Caco-2 (cell line): ENCODE data around the gene TFDP2. TPM values are rescaled to one million over a fixed set of nuclear protein-coding genes. Genes with fewer than 3 reads are reported as not detected.

ENCODE experiments used
- BruUV-seq: library from RNA; stranded (reverse); fragments of 400-500 nt; replicated peaks from 2 replicates; lab custom pipeline; 2021; lab: Mats Ljungman, UMichigan
- CTCF ChIA-PET: fragments of 300-600 bp; sonication (Branson Sonifier 250); formaldehyde crosslinking; loops from one replicate; lab custom pipeline; 2022; ENCODE audit warnings: antibody characterized with exemption; lab: Charles Lee
- POLR2A ChIA-PET: fragments of 300-600 bp; sonication (Branson Sonifier 250); formaldehyde crosslinking; loops from one replicate; lab custom pipeline; 2022; ENCODE audit warnings: antibody characterized with exemption; lab: Charles Lee
- DNase-seq, 2 experiments: peaks; one replicate each; pipeline versions ENCODE4 v3.0.0 to v3.0.0-alpha.2; 2020 to 2022
- H3K27me3 ChIP-seq: replicated peaks from 2 replicates; pipeline ENCODE4 v1.6.0; 2011; ENCODE audit warnings: low read length; ENCODE audit not compliant: control insufficient read depth, insufficient read depth
- H3K36me3 ChIP-seq: 2 replicates; pipeline ENCODE4 v1.5.1; 2011; ENCODE audit warnings: low read length; ENCODE audit not compliant: control insufficient read depth, insufficient read depth
- H3K4me1 ChIP-seq: fragments of 250-450 bp; sonication (Bioruptor Pico); 2 replicates; pipeline ENCODE4 v1.5.1; 2020; ENCODE audit warnings: mild to moderate bottlenecking
- H3K4me3 ChIP-seq: 2 replicates; pipeline ENCODE4 v1.5.1; 2011; ENCODE audit warnings: low read depth, mild to moderate bottlenecking, control low read depth, low read length
- H3K9me3 ChIP-seq: fragments of 250-450 bp; sonication (Bioruptor Pico); 2 replicates; pipeline ENCODE4 v1.5.1; 2020; ENCODE audit warnings: mild to moderate bottlenecking, moderate library complexity
- H3K27ac Mint-ChIP-seq: one replicate; pipeline ENCODE4 v1.8.0; 2022; ENCODE audit warnings: mixed read lengths; ENCODE audit not compliant: unreplicated experiment
- H3K27me3 Mint-ChIP-seq: one replicate; pipeline ENCODE4 v1.8.0; 2022; ENCODE audit warnings: mixed read lengths; ENCODE audit not compliant: insufficient read depth, unreplicated experiment
- H3K36me3 Mint-ChIP-seq: one replicate; pipeline ENCODE4 v1.8.0; 2022; ENCODE audit warnings: mild to moderate bottlenecking, mixed read lengths; ENCODE audit not compliant: insufficient read depth, unreplicated experiment
- H3K4me1 Mint-ChIP-seq: one replicate; pipeline ENCODE4 v1.8.0; 2022; ENCODE audit warnings: low read depth, mixed read lengths; ENCODE audit not compliant: unreplicated experiment
- H3K4me3 Mint-ChIP-seq: one replicate; pipeline ENCODE4 v1.8.0; 2022; ENCODE audit warnings: mild to moderate bottlenecking, moderate library complexity, mixed read lengths; ENCODE audit not compliant: unreplicated experiment
- H3K9me3 Mint-ChIP-seq: one replicate; pipeline ENCODE4 v1.8.0; 2022; ENCODE audit warnings: mixed read lengths; ENCODE audit not compliant: unreplicated experiment
- intact Hi-C: fragments of 100-400 bp; cut with micrococcal nuclease; formaldehyde crosslinking; loops from one replicate; pipeline ENCODE4 v1.10.0; 2022; ENCODE audit not compliant: unreplicated experiment
- total RNA-seq: library from RNA; stranded (reverse); gene quantifications from 2 replicates; pipeline ENCODE4 v1.2.3, GENCODE V29; 2022
- TF ChIP-seq, protein P1 (sequence below), 2 experiments: fragments of 200-600 bp in 1 of 2; IDR thresholded peaks; 1 replicate in 1 of 2; 2 replicates in 1 of 2; pipeline versions ENCODE4 v1.5.1 to v1.8.0; 2011 to 2022; ENCODE audit warnings: antibody characterized with exemption in 1 of 2, control low read depth in 1 of 2, inconsistent platforms in 1 of 2, low read depth in 1 of 2, low read length in 1 of 2, mild to moderate bottlenecking in 1 of 2, moderate library complexity in 1 of 2; ENCODE audit not compliant: insufficient read depth in 1 of 2, severe bottlenecking in 1 of 2, unreplicated experiment in 1 of 2

The TFDP2 gene
- total RNA-seq, 1 experiment from 2014 or later: 38.6 TPM

DNA sequence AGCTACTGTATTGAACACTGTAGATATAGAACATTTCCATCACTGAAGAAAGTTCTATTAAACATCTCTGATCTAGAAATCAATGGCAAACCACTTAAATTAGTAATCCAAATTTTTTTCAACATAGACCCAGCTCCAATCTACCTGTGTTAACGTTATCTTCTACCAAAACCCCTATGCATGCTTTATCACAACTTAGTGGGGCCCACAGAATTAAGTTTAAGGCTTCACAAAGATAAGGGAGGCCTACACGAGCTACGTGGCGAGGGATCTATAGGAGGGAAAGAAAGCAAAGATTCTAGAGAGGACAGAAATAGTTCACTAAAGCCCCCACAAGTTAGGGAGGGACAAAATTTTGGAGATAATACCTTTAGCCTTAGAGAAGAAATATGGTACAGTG, 116.1 kb downstream of the TFDP2 start:
- no peaks in the 10 kb centered on the region for H3K27me3 ChIP-seq
- Mint-ChIP-seq H3K4me3 (no peak overlapping the region), H3K27ac (no peak overlapping the region), H3K9me3 (no peaks in the 10 kb centered on the region), H3K36me3 (no peaks in the 10 kb centered on the region), H3K27me3 (no peaks in the 10 kb centered on the region), H3K4me1 (peaks cover 16% of the 10 kb centered on the region)
- no peaks in the 10 kb centered on the region for H3K9me3 ChIP-seq
- intact Hi-C loops: no loop called here
- H3K4me3 ChIP-seq: no peak overlapping the region
- ChIA-PET POLR2A (no interaction called here), CTCF (no interaction called here)
- TF ChIP-seq, protein P1, sequence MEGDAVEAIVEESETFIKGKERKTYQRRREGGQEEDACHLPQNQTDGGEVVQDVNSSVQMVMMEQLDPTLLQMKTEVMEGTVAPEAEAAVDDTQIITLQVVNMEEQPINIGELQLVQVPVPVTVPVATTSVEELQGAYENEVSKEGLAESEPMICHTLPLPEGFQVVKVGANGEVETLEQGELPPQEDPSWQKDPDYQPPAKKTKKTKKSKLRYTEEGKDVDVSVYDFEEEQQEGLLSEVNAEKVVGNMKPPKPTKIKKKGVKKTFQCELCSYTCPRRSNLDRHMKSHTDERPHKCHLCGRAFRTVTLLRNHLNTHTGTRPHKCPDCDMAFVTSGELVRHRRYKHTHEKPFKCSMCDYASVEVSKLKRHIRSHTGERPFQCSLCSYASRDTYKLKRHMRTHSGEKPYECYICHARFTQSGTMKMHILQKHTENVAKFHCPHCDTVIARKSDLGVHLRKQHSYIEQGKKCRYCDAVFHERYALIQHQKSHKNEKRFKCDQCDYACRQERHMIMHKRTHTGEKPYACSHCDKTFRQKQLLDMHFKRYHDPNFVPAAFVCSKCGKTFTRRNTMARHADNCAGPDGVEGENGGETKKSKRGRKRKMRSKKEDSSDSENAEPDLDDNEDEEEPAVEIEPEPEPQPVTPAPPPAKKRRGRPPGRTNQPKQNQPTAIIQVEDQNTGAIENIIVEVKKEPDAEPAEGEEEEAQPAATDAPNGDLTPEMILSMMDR (IDR thresholded peaks at IDR 0.05; ENCODE audit: insufficient read depth in 1 of 2, low read depth in 1 of 2, low read length in 1 of 2, severe bottlenecking in 1 of 2, unreplicated experiment in 1 of 2): no peak
- H3K4me1 ChIP-seq: peaks cover 10% of the 10 kb centered on the region
- no peak for DNase-seq
- no TSS peak for BruUV-seq
- H3K36me3 ChIP-seq: no peaks in the 10 kb centered on the region

DNA sequence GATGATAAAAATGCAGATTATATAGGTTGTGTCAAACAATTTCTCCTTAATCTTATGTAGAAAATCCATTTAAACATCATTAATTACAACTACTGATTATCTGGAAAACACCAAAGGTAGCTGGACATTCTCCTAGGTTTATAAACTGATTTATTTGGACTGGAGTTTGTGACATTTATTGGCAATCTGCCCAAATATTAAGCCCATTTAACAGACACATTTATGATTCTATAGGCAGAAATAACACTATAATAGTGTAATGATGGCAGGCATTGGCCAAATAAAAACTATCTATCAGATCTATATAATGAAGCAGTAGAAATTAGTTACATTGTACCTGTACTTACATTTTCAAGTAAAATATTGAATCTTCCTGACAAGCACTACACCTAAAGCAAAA, 117.8 kb downstream of the TFDP2 start:
- Mint-ChIP-seq H3K4me3 (no peak overlapping the region), H3K36me3 (no peaks in the 10 kb centered on the region), H3K9me3 (no peaks in the 10 kb centered on the region), H3K27me3 (no peaks in the 10 kb centered on the region), H3K4me1 (peaks cover 28% of the 10 kb centered on the region), H3K27ac (no peak overlapping the region)
- DNase-seq: no peak
- CTCF ChIA-PET: no interaction called here
- POLR2A ChIA-PET: no interaction called here
- no peak overlapping the region for H3K4me3 ChIP-seq
- H3K36me3 ChIP-seq: no peaks in the 10 kb centered on the region
- TF ChIP-seq, protein P1 (IDR thresholded peaks at IDR 0.05; ENCODE audit: insufficient read depth in 1 of 2, low read depth in 1 of 2, low read length in 1 of 2, severe bottlenecking in 1 of 2, unreplicated experiment in 1 of 2): no peak
- BruUV-seq: no TSS peak
- H3K4me1 ChIP-seq: peaks cover 14% of the 10 kb centered on the region
- H3K27me3 ChIP-seq: no peaks in the 10 kb centered on the region
- H3K9me3 ChIP-seq: no peaks in the 10 kb centered on the region
- intact Hi-C loops: no loop called here

DNA sequence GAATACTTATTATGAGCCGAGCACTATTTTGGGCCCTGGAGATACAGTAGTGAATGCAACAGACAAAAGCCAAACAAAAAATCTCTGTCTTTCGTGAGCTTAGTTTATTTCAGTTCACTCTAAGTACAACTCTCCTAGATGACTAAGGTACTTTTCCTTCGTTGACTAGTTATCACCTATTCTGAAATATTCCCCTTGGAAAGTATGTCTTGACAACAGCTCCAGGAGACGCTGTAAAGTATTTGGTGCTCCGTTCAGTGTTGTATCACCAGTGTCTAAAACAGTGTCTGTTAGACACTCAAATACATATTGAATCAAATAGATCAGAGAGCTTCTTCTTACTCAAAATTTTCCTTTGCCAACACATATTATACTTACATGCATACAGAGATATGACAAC, 119.6 kb downstream of the TFDP2 start:
- BruUV-seq: no TSS peak
- Mint-ChIP-seq H3K9me3 (no peaks in the 10 kb centered on the region), H3K36me3 (no peaks in the 10 kb centered on the region), H3K27ac (no peak overlapping the region), H3K4me3 (no peak overlapping the region), H3K27me3 (no peaks in the 10 kb centered on the region), H3K4me1 (peaks cover 30% of the 10 kb centered on the region)
- H3K27me3 ChIP-seq: no peaks in the 10 kb centered on the region
- no peaks in the 10 kb centered on the region for H3K36me3 ChIP-seq
- no peaks in the 10 kb centered on the region for H3K9me3 ChIP-seq
- TF ChIP-seq, protein P1 (IDR thresholded peaks at IDR 0.05; ENCODE audit: insufficient read depth in 1 of 2, low read depth in 1 of 2, low read length in 1 of 2, severe bottlenecking in 1 of 2, unreplicated experiment in 1 of 2): no peak
- intact Hi-C loops: loop anchor here (10.0 kb wide), 1 partner anchor 195 kb away; the partner anchor contains the start of gene GK5
- DNase-seq: no peak
- ChIA-PET POLR2A (no interaction called here), CTCF (no interaction called here)
- peaks cover 14% of the 10 kb centered on the region for H3K4me1 ChIP-seq
- no peak overlapping the region for H3K4me3 ChIP-seq
